Upper lobe of left lung (tissue), 4 donors: ENCODE data around the gene PBOV1.

Experiments used
- CTCF ChIP-seq, 6 experiments: fragments of 450-650 bp in 4 of 6; fragments of 200-600 bp in 2 of 6; sonication (generic) in 2 of 6; IDR thresholded peaks; one replicate each; pipeline ENCODE4 v1.5.1; 2016 to 2019; ENCODE audit warnings: antibody characterized with exemption in 6 of 6
- POLR2A ChIP-seq, 4 donors: fragments of 450-650 bp; IDR thresholded peaks; one replicate each; pipeline ENCODE4 v1.5.1; 2016 to 2017; ENCODE audit warnings: antibody characterized with exemption in 4 of 4, mild to moderate bottlenecking in 2 of 4

- TF ChIP-seq CTCF (IDR thresholded peaks at IDR 0.05) (no peak), POLR2A (IDR thresholded peaks at IDR 0.05) (no peak)
Measured at GRCh38 chr6:138250513-138251247, 32.4 kb upstream of the PBOV1 start.
